GM12878 (cell line): Measurements from ENCODE around the gene SLCO4A1. TPM values are rescaled to one million over a fixed set of nuclear protein-coding genes. Genes with fewer than 3 reads are reported as not detected.

Experiments used
- BHLHE40 ChIP-seq, 2 experiments: fragments of 450-650 bp in 1 of 2; IDR thresholded peaks; 2 replicates each; pipeline ENCODE4 v1.6.1; 2011 to 2017; ENCODE audit warnings: low read depth in 2 of 2, borderline replicate concordance in 1 of 2, improper control_type of control experiment in 1 of 2, low read length in 1 of 2, mild to moderate bottlenecking in 1 of 2
- CHD1 ChIP-seq: IDR thresholded peaks from 2 replicates; pipeline ENCODE4 v1.6.1; 2012; ENCODE audit warnings: low read depth, low read length, improper control_type of control experiment
- DPF2 ChIP-seq: fragments of 450-650 bp; IDR thresholded peaks from 2 replicates; pipeline ENCODE4 v1.6.1; 2017; ENCODE audit warnings: mild to moderate bottlenecking
- EED ChIP-seq: sonication (generic); IDR thresholded peaks from 2 replicates; pipeline ENCODE4 v1.6.1; 2016; ENCODE audit warnings: antibody characterized with exemption, low read depth
- GATAD2B ChIP-seq: fragments of 450-650 bp; conservative IDR thresholded peaks from 2 replicates; pipeline ENCODE4 v1.6.1; 2017; ENCODE audit warnings: low read depth, mild to moderate bottlenecking, moderate library complexity
- HDAC6 ChIP-seq: fragments of 200-600 bp; sonication (generic); IDR thresholded peaks from one replicate; pipeline ENCODE4 v1.8.0; 2017; ENCODE audit warnings: antibody characterized with exemption; ENCODE audit not compliant: unreplicated experiment
- IRF4 ChIP-seq: IDR thresholded peaks from 2 replicates; pipeline ENCODE4 v1.6.1; 2011; ENCODE audit warnings: low read depth, low read length
- KAT2A ChIP-seq: conservative IDR thresholded peaks from 2 replicates; pipeline ENCODE4 v1.6.1; 2011; ENCODE audit warnings: low read depth, low read length; ENCODE audit not compliant: control insufficient read depth
- MEF2A ChIP-seq: IDR thresholded peaks from 2 replicates; pipeline ENCODE4 v1.6.1; 2011; ENCODE audit warnings: low read depth, mild to moderate bottlenecking, low read length, moderate library complexity; ENCODE audit not compliant: insufficient read depth
- MTA2 ChIP-seq: fragments of 450-650 bp; IDR thresholded peaks from 2 replicates; pipeline ENCODE4 v1.6.1; 2016; ENCODE audit warnings: low read depth, mild to moderate bottlenecking, moderate library complexity
- MXI1 ChIP-seq: fragments of 150-350 bp; IDR thresholded peaks from 2 replicates; pipeline ENCODE4 v1.6.1; 2011; ENCODE audit warnings: low read depth, mild to moderate bottlenecking, inconsistent platforms, low read length, improper control_type of control experiment
- SIX5 ChIP-seq: IDR thresholded peaks from 2 replicates; pipeline ENCODE4 v1.6.1; 2011; ENCODE audit warnings: mild to moderate bottlenecking, low read depth, low read length, moderate library complexity; ENCODE audit not compliant: severe bottlenecking
- SMARCA5 ChIP-seq: fragments of 450-650 bp; IDR thresholded peaks from 2 replicates; pipeline ENCODE4 v1.6.1; 2017; ENCODE audit warnings: mild to moderate bottlenecking
- SPI1 ChIP-seq: IDR thresholded peaks from 2 replicates; pipeline ENCODE4 v1.6.1; 2011; ENCODE audit warnings: low read depth, mild to moderate bottlenecking, low read length, moderate library complexity, borderline replicate concordance; ENCODE audit not compliant: insufficient read depth
- STAT1 ChIP-seq: fragments of 450-650 bp; conservative IDR thresholded peaks from 2 replicates; pipeline ENCODE4 v1.6.1; 2014; ENCODE audit warnings: antibody characterized with exemption, mild to moderate bottlenecking
- SUPT20H ChIP-seq: IDR thresholded peaks from 2 replicates; pipeline ENCODE4 v1.6.1; 2011; ENCODE audit warnings: low read depth, mild to moderate bottlenecking, low read length, moderate library complexity, borderline replicate concordance; ENCODE audit not compliant: control insufficient read depth
- ZBED1 ChIP-seq: IDR thresholded peaks from 2 replicates; pipeline ENCODE4 v1.6.1; 2016; ENCODE audit warnings: borderline replicate concordance
- ZNF217 ChIP-seq: fragments of 450-650 bp; IDR thresholded peaks from 2 replicates; pipeline ENCODE4 v1.6.1; 2017; ENCODE audit warnings: antibody characterized with exemption, mild to moderate bottlenecking
- ZSCAN29 ChIP-seq: fragments of 450-650 bp; IDR thresholded peaks from 2 replicates; pipeline ENCODE4 v1.6.1; 2017; ENCODE audit warnings: mild to moderate bottlenecking, moderate library complexity
- polyA plus RNA-seq, 11 experiments: library from polyadenylated mRNA; depleted of rRNA in 4 of 11; unstranded in 6 of 11; stranded (reverse) in 5 of 11; fragments of >200 nt; fragmentation: Nextera tagmentation in 4 of 11; fragmentation: Illumina TruSeq in 1 of 11; extraction: Ambion mirVana in 4 of 11; extraction: Trizol in 1 of 11; gene quantifications; 1 replicate in 1 of 11; 2 replicates in 10 of 11; pipeline versions ENCODE4 v1.2.1 to v1.2.3, GENCODE V29; 2011 to 2016; ENCODE audit warnings: inconsistent platforms in 2 of 11, missing spikeins in 2 of 11, low read depth in 1 of 11
- total RNA-seq, 4 experiments: library from RNA; depleted of rRNA in 3 of 4; stranded (reverse); fragments of >200 nt in 3 of 4; fragmentation: Illumina TruSeq in 1 of 4; extraction: Trizol in 1 of 4; gene quantifications; 2 replicates each; pipeline versions ENCODE4 v1.2.1 to v1.2.3, GENCODE V29; 2013 to 2021
- TF ChIP-seq, protein P1 (sequence below): fragments of 450-650 bp; IDR thresholded peaks from 2 replicates; pipeline ENCODE4 v1.6.1; 2017; ENCODE audit warnings: mild to moderate bottlenecking, moderate library complexity
- TF ChIP-seq, protein P2 (sequence below): IDR thresholded peaks from 2 replicates; pipeline ENCODE4 v1.6.1; 2011; ENCODE audit warnings: borderline replicate concordance, low read depth, mild to moderate bottlenecking, moderate library complexity, low read length; ENCODE audit not compliant: insufficient read depth, poor library complexity, severe bottlenecking
- TF ChIP-seq, protein P3 (sequence below): IDR thresholded peaks from 2 replicates; pipeline ENCODE4 v1.6.1; 2012; ENCODE audit warnings: low read length, inconsistent platforms

Gene SLCO4A1
- total and polyA plus RNA-seq, 10 of the 15 experiments (the other 5 are each of a cell fraction or from before 2014, with no cell fraction given): 2.1 to 30.7 (median 12.0) TPM

DNA sequence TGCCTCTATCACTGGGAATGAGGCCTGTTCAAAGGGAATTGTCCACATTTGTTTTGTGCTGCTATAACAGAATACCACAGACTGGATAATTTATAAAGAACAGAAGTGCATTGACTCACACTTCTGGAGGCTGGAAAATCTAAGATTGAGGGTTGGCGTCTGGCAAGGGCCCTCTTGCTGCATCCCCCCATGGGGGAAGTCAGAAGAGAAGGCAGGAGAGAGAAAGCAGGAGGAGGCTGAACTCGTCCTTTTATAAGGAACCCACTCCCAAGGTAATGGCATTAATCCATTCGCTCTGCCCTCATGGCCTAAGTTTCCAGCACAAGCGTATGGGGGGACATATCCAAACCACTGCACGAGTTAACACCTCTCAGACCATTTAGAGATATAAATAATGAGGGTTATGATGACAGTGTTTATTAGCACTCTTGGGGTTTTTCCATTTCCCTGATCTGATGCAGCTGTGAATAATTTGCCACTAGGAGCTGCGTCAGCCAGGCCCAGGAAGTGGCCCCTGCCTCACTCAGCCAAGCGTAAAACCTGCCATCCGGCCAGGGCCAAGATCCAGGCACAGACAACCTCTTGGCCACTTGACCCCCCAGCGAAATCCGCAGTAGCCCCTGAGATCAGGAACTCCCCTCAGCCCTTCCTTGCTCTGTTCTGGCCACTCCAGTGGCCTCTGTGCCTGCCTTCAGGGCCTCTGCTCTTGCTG lies 14.2 kb upstream of the SLCO4A1 start (continued):
- no peak for TF ChIP-seq SIX5
- TF ChIP-seq MEF2A: no peak
- peak; percentile 78 to 92; a peak in 3 of 4 replicates for TF ChIP-seq BHLHE40 (IDR thresholded peaks at IDR 0.05; ENCODE audit: borderline replicate concordance in 1 of 2, low read depth in 2 of 2, low read length in 1 of 2)
- TF ChIP-seq DPF2: peak; percentile 76
- no peak for TF ChIP-seq KAT2A
- TF ChIP-seq, protein P1, sequence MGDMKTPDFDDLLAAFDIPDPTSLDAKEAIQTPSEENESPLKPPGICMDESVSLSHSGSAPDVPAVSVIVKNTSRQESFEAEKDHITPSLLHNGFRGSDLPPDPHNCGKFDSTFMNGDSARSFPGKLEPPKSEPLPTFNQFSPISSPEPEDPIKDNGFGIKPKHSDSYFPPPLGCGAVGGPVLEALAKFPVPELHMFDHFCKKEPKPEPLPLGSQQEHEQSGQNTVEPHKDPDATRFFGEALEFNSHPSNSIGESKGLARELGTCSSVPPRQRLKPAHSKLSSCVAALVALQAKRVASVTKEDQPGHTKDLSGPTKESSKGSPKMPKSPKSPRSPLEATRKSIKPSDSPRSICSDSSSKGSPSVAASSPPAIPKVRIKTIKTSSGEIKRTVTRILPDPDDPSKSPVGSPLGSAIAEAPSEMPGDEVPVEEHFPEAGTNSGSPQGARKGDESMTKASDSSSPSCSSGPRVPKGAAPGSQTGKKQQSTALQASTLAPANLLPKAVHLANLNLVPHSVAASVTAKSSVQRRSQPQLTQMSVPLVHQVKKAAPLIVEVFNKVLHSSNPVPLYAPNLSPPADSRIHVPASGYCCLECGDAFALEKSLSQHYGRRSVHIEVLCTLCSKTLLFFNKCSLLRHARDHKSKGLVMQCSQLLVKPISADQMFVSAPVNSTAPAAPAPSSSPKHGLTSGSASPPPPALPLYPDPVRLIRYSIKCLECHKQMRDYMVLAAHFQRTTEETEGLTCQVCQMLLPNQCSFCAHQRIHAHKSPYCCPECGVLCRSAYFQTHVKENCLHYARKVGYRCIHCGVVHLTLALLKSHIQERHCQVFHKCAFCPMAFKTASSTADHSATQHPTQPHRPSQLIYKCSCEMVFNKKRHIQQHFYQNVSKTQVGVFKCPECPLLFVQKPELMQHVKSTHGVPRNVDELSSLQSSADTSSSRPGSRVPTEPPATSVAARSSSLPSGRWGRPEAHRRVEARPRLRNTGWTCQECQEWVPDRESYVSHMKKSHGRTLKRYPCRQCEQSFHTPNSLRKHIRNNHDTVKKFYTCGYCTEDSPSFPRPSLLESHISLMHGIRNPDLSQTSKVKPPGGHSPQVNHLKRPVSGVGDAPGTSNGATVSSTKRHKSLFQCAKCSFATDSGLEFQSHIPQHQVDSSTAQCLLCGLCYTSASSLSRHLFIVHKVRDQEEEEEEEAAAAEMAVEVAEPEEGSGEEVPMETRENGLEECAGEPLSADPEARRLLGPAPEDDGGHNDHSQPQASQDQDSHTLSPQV: no peak
- no peak for TF ChIP-seq STAT1
- no peak for TF ChIP-seq HDAC6
- no peak for TF ChIP-seq ZSCAN29
- 0 out of 2 replicates have a peak, but pooled peaks have one; percentile 10 for TF ChIP-seq IRF4
- no peak for TF ChIP-seq SUPT20H
- TF ChIP-seq EED: peak; percentile 38; the same call in 1 of the 2 replicates
- no peak; the same call in none of the 2 replicates for TF ChIP-seq GATAD2B
- TF ChIP-seq, protein P2, sequence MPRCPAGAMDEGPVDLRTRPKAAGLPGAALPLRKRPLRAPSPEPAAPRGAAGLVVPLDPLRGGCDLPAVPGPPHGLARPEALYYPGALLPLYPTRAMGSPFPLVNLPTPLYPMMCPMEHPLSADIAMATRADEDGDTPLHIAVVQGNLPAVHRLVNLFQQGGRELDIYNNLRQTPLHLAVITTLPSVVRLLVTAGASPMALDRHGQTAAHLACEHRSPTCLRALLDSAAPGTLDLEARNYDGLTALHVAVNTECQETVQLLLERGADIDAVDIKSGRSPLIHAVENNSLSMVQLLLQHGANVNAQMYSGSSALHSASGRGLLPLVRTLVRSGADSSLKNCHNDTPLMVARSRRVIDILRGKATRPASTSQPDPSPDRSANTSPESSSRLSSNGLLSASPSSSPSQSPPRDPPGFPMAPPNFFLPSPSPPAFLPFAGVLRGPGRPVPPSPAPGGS: no peak
- no peak for TF ChIP-seq CHD1
- peak; percentile 68 for TF ChIP-seq ZNF217
- TF ChIP-seq MTA2: peak; percentile 87
- TF ChIP-seq SPI1: peak; percentile 39; the same call in 1 of the 2 replicates
- TF ChIP-seq, protein P3, sequence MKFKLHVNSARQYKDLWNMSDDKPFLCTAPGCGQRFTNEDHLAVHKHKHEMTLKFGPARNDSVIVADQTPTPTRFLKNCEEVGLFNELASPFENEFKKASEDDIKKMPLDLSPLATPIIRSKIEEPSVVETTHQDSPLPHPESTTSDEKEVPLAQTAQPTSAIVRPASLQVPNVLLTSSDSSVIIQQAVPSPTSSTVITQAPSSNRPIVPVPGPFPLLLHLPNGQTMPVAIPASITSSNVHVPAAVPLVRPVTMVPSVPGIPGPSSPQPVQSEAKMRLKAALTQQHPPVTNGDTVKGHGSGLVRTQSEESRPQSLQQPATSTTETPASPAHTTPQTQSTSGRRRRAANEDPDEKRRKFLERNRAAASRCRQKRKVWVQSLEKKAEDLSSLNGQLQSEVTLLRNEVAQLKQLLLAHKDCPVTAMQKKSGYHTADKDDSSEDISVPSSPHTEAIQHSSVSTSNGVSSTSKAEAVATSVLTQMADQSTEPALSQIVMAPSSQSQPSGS: no peak
- peak; percentile 26; the same call in 1 of the 2 replicates for TF ChIP-seq SMARCA5
- no peak for TF ChIP-seq ZBED1
- no peak for TF ChIP-seq MXI1
